Calu3 (cell line): ENCODE data around the gene CTIF. TPM values are rescaled to one million over a fixed set of nuclear protein-coding genes. Genes with fewer than 3 reads are reported as not detected.

Experiments
- BruUV-seq: library from RNA; stranded (reverse); fragments of 400-500 nt; replicated peaks from 2 replicates; lab custom pipeline; 2021; lab: Mats Ljungman, UMichigan
- CTCF ChIA-PET: fragments of 300-600 bp; sonication (Branson Sonifier 250); formaldehyde crosslinking; loops from one replicate; lab custom pipeline; 2022; ENCODE audit warnings: antibody characterized with exemption; lab: Charles Lee
- DNase-seq: peaks from one replicate; pipeline ENCODE4 v3.0.0; 2022
- H3K27ac Mint-ChIP-seq: one replicate; pipeline ENCODE4 v1.8.0; 2022; ENCODE audit warnings: mixed read lengths; ENCODE audit not compliant: unreplicated experiment
- H3K27me3 Mint-ChIP-seq: one replicate; pipeline ENCODE4 v1.8.0; 2022; ENCODE audit warnings: mixed read lengths; ENCODE audit not compliant: unreplicated experiment
- H3K36me3 Mint-ChIP-seq: one replicate; pipeline ENCODE4 v1.8.0; 2022; ENCODE audit warnings: mild to moderate bottlenecking, moderate library complexity, mixed read lengths; ENCODE audit not compliant: insufficient read depth, unreplicated experiment
- H3K4me1 Mint-ChIP-seq: one replicate; pipeline ENCODE4 v1.8.0; 2022; ENCODE audit warnings: mild to moderate bottlenecking, low read depth, mixed read lengths; ENCODE audit not compliant: unreplicated experiment
- H3K4me3 Mint-ChIP-seq: one replicate; pipeline ENCODE4 v1.8.0; 2022; ENCODE audit warnings: mild to moderate bottlenecking, low read depth, moderate library complexity, mixed read lengths; ENCODE audit not compliant: unreplicated experiment
- H3K9me3 Mint-ChIP-seq: one replicate; pipeline ENCODE4 v1.8.0; 2022; ENCODE audit warnings: low read depth, mixed read lengths; ENCODE audit not compliant: unreplicated experiment
- intact Hi-C: fragments of 100-400 bp; cut with micrococcal nuclease; formaldehyde crosslinking; loops from one replicate; pipeline ENCODE4 v1.10.0; 2022; ENCODE audit not compliant: unreplicated experiment
- total RNA-seq: library from RNA; stranded (reverse); gene quantifications from 2 replicates; pipeline ENCODE4 v1.2.3, GENCODE V29; 2022
- TF ChIP-seq, protein P1 (sequence below): fragments of 200-600 bp; IDR thresholded peaks from one replicate; pipeline ENCODE4 v1.8.0; 2022; ENCODE audit warnings: antibody characterized with exemption; ENCODE audit not compliant: unreplicated experiment

CTIF gene
- total RNA-seq, 1 experiment from 2014 or later, result 40.8 TPM

DNA sequence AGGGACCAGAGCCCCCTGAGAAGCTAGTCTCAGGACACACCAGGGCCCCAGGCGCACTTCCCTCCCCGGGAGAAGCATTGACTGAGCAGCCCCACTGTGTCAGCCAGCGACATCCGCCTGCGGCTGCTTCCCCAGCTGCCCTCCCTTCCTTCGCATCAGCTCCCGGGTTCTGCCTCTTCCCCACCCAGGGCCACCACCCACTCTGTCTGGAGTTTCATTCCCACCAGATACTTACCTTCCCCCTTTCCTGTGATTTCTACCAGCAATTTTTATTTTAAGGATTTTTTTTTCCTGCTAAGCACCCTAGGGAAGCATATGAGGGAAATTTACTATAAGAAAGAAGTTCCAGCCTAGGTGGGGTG is 312.7 kb downstream of the CTIF start:
- TF ChIP-seq, protein P1, sequence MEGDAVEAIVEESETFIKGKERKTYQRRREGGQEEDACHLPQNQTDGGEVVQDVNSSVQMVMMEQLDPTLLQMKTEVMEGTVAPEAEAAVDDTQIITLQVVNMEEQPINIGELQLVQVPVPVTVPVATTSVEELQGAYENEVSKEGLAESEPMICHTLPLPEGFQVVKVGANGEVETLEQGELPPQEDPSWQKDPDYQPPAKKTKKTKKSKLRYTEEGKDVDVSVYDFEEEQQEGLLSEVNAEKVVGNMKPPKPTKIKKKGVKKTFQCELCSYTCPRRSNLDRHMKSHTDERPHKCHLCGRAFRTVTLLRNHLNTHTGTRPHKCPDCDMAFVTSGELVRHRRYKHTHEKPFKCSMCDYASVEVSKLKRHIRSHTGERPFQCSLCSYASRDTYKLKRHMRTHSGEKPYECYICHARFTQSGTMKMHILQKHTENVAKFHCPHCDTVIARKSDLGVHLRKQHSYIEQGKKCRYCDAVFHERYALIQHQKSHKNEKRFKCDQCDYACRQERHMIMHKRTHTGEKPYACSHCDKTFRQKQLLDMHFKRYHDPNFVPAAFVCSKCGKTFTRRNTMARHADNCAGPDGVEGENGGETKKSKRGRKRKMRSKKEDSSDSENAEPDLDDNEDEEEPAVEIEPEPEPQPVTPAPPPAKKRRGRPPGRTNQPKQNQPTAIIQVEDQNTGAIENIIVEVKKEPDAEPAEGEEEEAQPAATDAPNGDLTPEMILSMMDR, result no peak
- intact Hi-C loops, result no loop called here
- H3K4me3 Mint-ChIP-seq, result no peak overlapping the region
- no peaks in the 10 kb centered on the region for H3K36me3 Mint-ChIP-seq
- no peak overlapping the region for H3K27ac Mint-ChIP-seq
- H3K27me3 Mint-ChIP-seq, result no peaks in the 10 kb centered on the region
- no TSS peak for BruUV-seq
- no peak for DNase-seq
- CTCF ChIA-PET, result interaction anchor here (0.6 kb wide), 1 partner anchor 11 kb away, joined by 8 read pairs; no protein-coding TSS in a partner anchor
- no peaks in the 10 kb centered on the region for H3K4me1 Mint-ChIP-seq
- H3K9me3 Mint-ChIP-seq, result peaks cover 1% of the 10 kb centered on the region

- Mint-ChIP-seq H3K36me3 (no peaks in the 10 kb centered on the region), H3K27me3 (no peaks in the 10 kb centered on the region), H3K9me3 (no peaks in the 10 kb centered on the region), H3K27ac (no peak overlapping the region), H3K4me3 (no peak overlapping the region), H3K4me1 (no peaks in the 10 kb centered on the region)
- CTCF ChIA-PET, result no interaction called here
- intact Hi-C loops, result no loop called here
- no TSS peak for BruUV-seq
- no peak for DNase-seq
- TF ChIP-seq, protein P1, result no peak
These were observed 313.5 kb downstream of the CTIF start for GRCh38 chr18:48852292-48852691.

- Mint-ChIP-seq H3K36me3 (no peaks in the 10 kb centered on the region), H3K4me1 (no peaks in the 10 kb centered on the region), H3K27ac (no peak overlapping the region), H3K4me3 (no peak overlapping the region), H3K27me3 (no peaks in the 10 kb centered on the region), H3K9me3 (no peaks in the 10 kb centered on the region)
- no peak for DNase-seq
- no TSS peak for BruUV-seq
- TF ChIP-seq, protein P1, result no peak
- intact Hi-C loops, result no loop called here
- CTCF ChIA-PET, result interaction anchor here (0.8 kb wide), 1 partner anchor 166 kb away, joined by 3 read pairs; no protein-coding TSS in a partner anchor
These were observed 314.0 kb downstream of the CTIF start for GRCh38 chr18:48852794-48853193.

GRCh38 chr18:48853588-48853987 is 314.8 kb downstream of the CTIF start:
- no TSS peak for BruUV-seq
- H3K27ac Mint-ChIP-seq, result no peak overlapping the region
- CTCF ChIA-PET, result interaction anchor here (0.8 kb wide), 1 partner anchor 167 kb away, joined by 3 read pairs; no protein-coding TSS in a partner anchor
- no peak overlapping the region for H3K4me3 Mint-ChIP-seq
- TF ChIP-seq, protein P1, result no peak
- no peaks in the 10 kb centered on the region for H3K9me3 Mint-ChIP-seq
- H3K27me3 Mint-ChIP-seq, result no peaks in the 10 kb centered on the region
- no peak for DNase-seq
- intact Hi-C loops, result no loop called here
- no peaks in the 10 kb centered on the region for H3K36me3 Mint-ChIP-seq
- no peaks in the 10 kb centered on the region for H3K4me1 Mint-ChIP-seq
